GM23338 (cell line): ENCODE measurements around the gene NBDY. TPM values are rescaled to one million over a fixed set of nuclear protein-coding genes. Genes with fewer than 3 reads are reported as not detected.

ENCODE experiments used
- ATAC-seq: fragments of 200-7000 bp; cut with Tn5 transposase; 3 replicates; pipeline ENCODE4 v1.9.1; 2020
- DNase-seq: peaks from one replicate; pipeline ENCODE4 v3.0.0-alpha.2; 2015; ENCODE audit warnings: low spot score
- H2AFZ ChIP-seq: fragments of 200-600 bp; sonication (generic); 2 replicates; pipeline ENCODE4 v1.8.0; 2016; ENCODE audit warnings: antibody characterized with exemption, mild to moderate bottlenecking, moderate library complexity
- H3F3A ChIP-seq: fragments of 200-600 bp; sonication (generic); replicated peaks from 2 replicates; pipeline ENCODE4 v1.8.0; 2017; ENCODE audit warnings: antibody characterized with exemption, mixed run types, low read depth
- H3K27ac ChIP-seq: fragments of 200-600 bp; sonication (generic); 2 replicates; pipeline ENCODE4 v1.6.1; 2016; ENCODE audit warnings: low read depth
- H3K27me3 ChIP-seq: fragments of 200-600 bp; sonication (generic); 2 replicates; pipeline ENCODE4 v1.8.0; 2016; ENCODE audit warnings: mild to moderate bottlenecking, mixed run types, moderate library complexity; ENCODE audit not compliant: insufficient read depth
- H3K36me3 ChIP-seq: fragments of 200-600 bp; sonication (generic); 2 replicates; pipeline ENCODE4 v1.8.0; 2016; ENCODE audit warnings: mild to moderate bottlenecking; ENCODE audit not compliant: insufficient read depth
- H3K4me1 ChIP-seq: fragments of 200-600 bp; sonication (generic); 2 replicates; pipeline ENCODE4 v1.8.0; 2016; ENCODE audit warnings: mild to moderate bottlenecking, moderate library complexity; ENCODE audit not compliant: insufficient read depth
- H3K4me2 ChIP-seq: fragments of 200-600 bp; sonication (generic); 2 replicates; pipeline ENCODE4 v1.7.1; 2017; ENCODE audit warnings: mixed run types
- H3K4me3 ChIP-seq: fragments of 200-600 bp; sonication (generic); 2 replicates; pipeline ENCODE4 v1.6.1; 2016; ENCODE audit warnings: mixed run types
- H3K79me2 ChIP-seq: fragments of 200-600 bp; sonication (generic); replicated peaks from 2 replicates; pipeline ENCODE4 v1.8.0; 2017; ENCODE audit warnings: mild to moderate bottlenecking; ENCODE audit not compliant: insufficient read depth
- H3K9me2 ChIP-seq: fragments of 200-600 bp; sonication (generic); 2 replicates; pipeline ENCODE4 v1.8.0; 2017; ENCODE audit not compliant: insufficient read depth
- H4K20me1 ChIP-seq: fragments of 200-600 bp; sonication (generic); replicated peaks from 2 replicates; pipeline ENCODE4 v1.8.0; 2017; ENCODE audit warnings: mild to moderate bottlenecking; ENCODE audit not compliant: insufficient read depth
- H3K27ac Mint-ChIP-seq: 2 replicates; pipeline ENCODE4 v1.8.0; 2020; ENCODE audit warnings: inconsistent platforms, mild to moderate bottlenecking, moderate library complexity, mixed read lengths
- H3K27me3 Mint-ChIP-seq: 3 replicates; pipeline ENCODE4 v1.8.0; 2022; ENCODE audit warnings: low read depth, mild to moderate bottlenecking, moderate library complexity, mixed read lengths, inconsistent platforms; ENCODE audit not compliant: insufficient read depth, poor library complexity
- H3K36me3 Mint-ChIP-seq: 3 replicates; pipeline ENCODE4 v1.8.0; 2021; ENCODE audit warnings: low read depth, mild to moderate bottlenecking, inconsistent platforms, moderate library complexity, mixed read lengths
- H3K4me1 Mint-ChIP-seq: 3 replicates; pipeline ENCODE4 v1.8.0; 2020; ENCODE audit warnings: mild to moderate bottlenecking, inconsistent platforms, mixed read lengths
- H3K4me3 Mint-ChIP-seq: 3 replicates; pipeline ENCODE4 v1.8.0; 2021; ENCODE audit warnings: moderate library complexity, mild to moderate bottlenecking, inconsistent platforms, mixed read lengths
- H3K9me3 Mint-ChIP-seq: 3 replicates; pipeline ENCODE4 v1.8.0; 2020; ENCODE audit warnings: moderate library complexity, mild to moderate bottlenecking, inconsistent platforms, mixed read lengths
- CREB1 ChIP-seq: fragments of 250-450 bp; sonication (Bioruptor Pico); IDR thresholded peaks from 2 replicates; pipeline ENCODE4 v1.5.0; 2020; ENCODE audit warnings: low read depth, mild to moderate bottlenecking, moderate library complexity
- EZH2 ChIP-seq: fragments of 200-600 bp; sonication (generic); IDR thresholded peaks from one replicate; pipeline ENCODE4 v1.8.0; 2017; ENCODE audit warnings: antibody characterized with exemption, mild to moderate bottlenecking, low read depth; ENCODE audit not compliant: unreplicated experiment
- EZH2phosphoT487 ChIP-seq: fragments of 200-600 bp; sonication (generic); IDR thresholded peaks from one replicate; pipeline ENCODE4 v1.8.1; 2018; ENCODE audit warnings: antibody characterized with exemption; ENCODE audit not compliant: unreplicated experiment
- JUNB ChIP-seq: IDR thresholded peaks from one replicate; pipeline ENCODE4 v1.6.1; 2016; ENCODE audit warnings: antibody characterized with exemption; ENCODE audit not compliant: unreplicated experiment
- NANOG ChIP-seq: IDR thresholded peaks from 2 replicates; pipeline ENCODE4 v1.6.1; 2016; ENCODE audit warnings: antibody characterized with exemption, borderline replicate concordance
- STAT1 ChIP-seq: IDR thresholded peaks from one replicate; pipeline ENCODE4 v1.6.1; 2016; ENCODE audit warnings: antibody characterized with exemption; ENCODE audit not compliant: unreplicated experiment
- ZNF114 ChIP-seq: fragments of 250-450 bp; sonication (Bioruptor Pico); IDR thresholded peaks from 2 replicates; pipeline ENCODE4 v1.5.0; 2020; ENCODE audit warnings: mild to moderate bottlenecking, moderate library complexity
- ZNF331 ChIP-seq: fragments of 250-450 bp; sonication (Bioruptor Pico); IDR thresholded peaks from 2 replicates; pipeline ENCODE4 v1.5.0; 2020; ENCODE audit warnings: low read depth, mild to moderate bottlenecking, moderate library complexity
- polyA plus RNA-seq: library from polyadenylated mRNA; unstranded; fragments of >200 nt; fragmentation: Nextera tagmentation; extraction: Ambion mirVana; gene quantifications from 2 replicates; pipeline ENCODE4 v1.2.1, GENCODE V29; 2016
- total RNA-seq: library from RNA; depleted of rRNA; stranded (reverse); fragments of >200 nt; shearing (Covaris generic); gene quantifications from 2 replicates; pipeline ENCODE4 v1.2.3, GENCODE V29; 2014
- TF ChIP-seq, protein P1 (sequence below): IDR thresholded peaks from 2 replicates; pipeline ENCODE4 v1.6.1; 2016; ENCODE audit warnings: antibody characterized with exemption
- TF ChIP-seq, protein P2 (sequence below), 2 experiments: fragments of 200-600 bp in 1 of 2; sonication (generic) in 1 of 2; conservative IDR thresholded peaks; 2 replicates each; pipeline versions ENCODE4 v1.5.1 to v1.6.1; 2016 to 2017; ENCODE audit warnings: antibody characterized with exemption in 2 of 2, low read depth in 2 of 2, mild to moderate bottlenecking in 2 of 2, moderate library complexity in 1 of 2
- TF ChIP-seq, protein P3 (sequence below): fragments of 250-450 bp; sonication (Bioruptor Pico); IDR thresholded peaks from 2 replicates; pipeline ENCODE4 v1.5.0; 2020; ENCODE audit warnings: mild to moderate bottlenecking, moderate library complexity
- TF ChIP-seq, protein P4 (sequence below): IDR thresholded peaks from one replicate; pipeline ENCODE4 v1.6.1; 2018; ENCODE audit warnings: antibody characterized with exemption; ENCODE audit not compliant: unreplicated experiment

The NBDY gene
- total and polyA plus RNA-seq, 2 experiments from 2014 or later: 9.6 to 206 TPM

DNA sequence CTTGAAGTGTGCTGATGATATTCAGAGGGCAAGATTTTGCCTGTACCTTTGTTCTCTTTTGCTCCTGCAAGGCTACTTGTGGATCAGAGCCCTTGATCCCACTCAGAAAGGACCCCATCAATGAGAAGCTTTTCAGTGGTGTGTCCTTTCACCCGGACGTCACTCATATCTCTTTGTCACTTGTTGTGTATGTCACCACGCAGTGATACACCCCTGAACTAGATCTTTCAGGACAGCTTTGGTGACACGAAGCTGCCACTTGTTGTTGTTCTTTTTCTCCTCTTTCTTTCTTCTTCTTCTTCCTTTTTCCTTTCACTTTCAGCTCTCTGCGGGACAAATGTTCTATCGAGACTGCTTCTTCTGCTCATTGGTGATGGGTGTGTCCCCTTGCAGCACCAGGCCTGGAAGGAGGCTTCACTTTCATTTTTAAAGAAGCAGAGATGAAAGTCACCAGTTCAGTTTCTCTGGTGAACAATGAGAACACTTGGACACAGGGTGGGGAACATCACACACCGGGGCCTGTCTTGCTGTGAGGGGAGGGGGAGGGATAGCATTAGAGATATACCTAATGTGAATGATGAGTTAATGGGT, 83.6 kb downstream of the NBDY start:
- Histone ChIP-seq H3K4me1 (no peaks in the 10 kb centered on the region), H3K36me3 (no peaks in the 10 kb centered on the region), H3K79me2 (peaks cover 24% of the 10 kb centered on the region), H4K20me1 (no peaks in the 10 kb centered on the region), H3F3A (no peaks in the 10 kb centered on the region), H3K27me3 (no peaks in the 10 kb centered on the region), H3K27ac (no peak overlapping the region), H3K4me3 (no peak overlapping the region), H2AFZ (no peak overlapping the region), H3K9me2 (no peaks in the 10 kb centered on the region), H3K4me2 (no peak overlapping the region)
- Mint-ChIP-seq H3K36me3 (peaks cover 13% of the 10 kb centered on the region), H3K4me3 (no peak overlapping the region), H3K27me3 (peaks cover 2% of the 10 kb centered on the region), H3K4me1 (peaks cover 18% of the 10 kb centered on the region; the same call in 2 of the 3 replicates), H3K27ac (no peak overlapping the region), H3K9me3 (no peaks in the 10 kb centered on the region; the same call in 2 of the 3 replicates)
- no peak for DNase-seq
- no peak for ATAC-seq
- TF ChIP-seq JUNB (no peak), CREB1 (no peak), STAT1 (no peak), ZNF331 (CRISPR knock-in tag) (no peak), NANOG (no peak), EZH2phosphoT487 (no peak), EZH2 (no peak), ZNF114 (CRISPR knock-in tag) (no peak)
- TF ChIP-seq, protein P1, sequence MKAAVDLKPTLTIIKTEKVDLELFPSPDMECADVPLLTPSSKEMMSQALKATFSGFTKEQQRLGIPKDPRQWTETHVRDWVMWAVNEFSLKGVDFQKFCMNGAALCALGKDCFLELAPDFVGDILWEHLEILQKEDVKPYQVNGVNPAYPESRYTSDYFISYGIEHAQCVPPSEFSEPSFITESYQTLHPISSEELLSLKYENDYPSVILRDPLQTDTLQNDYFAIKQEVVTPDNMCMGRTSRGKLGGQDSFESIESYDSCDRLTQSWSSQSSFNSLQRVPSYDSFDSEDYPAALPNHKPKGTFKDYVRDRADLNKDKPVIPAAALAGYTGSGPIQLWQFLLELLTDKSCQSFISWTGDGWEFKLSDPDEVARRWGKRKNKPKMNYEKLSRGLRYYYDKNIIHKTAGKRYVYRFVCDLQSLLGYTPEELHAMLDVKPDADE: no peak
- TF ChIP-seq, protein P2, sequence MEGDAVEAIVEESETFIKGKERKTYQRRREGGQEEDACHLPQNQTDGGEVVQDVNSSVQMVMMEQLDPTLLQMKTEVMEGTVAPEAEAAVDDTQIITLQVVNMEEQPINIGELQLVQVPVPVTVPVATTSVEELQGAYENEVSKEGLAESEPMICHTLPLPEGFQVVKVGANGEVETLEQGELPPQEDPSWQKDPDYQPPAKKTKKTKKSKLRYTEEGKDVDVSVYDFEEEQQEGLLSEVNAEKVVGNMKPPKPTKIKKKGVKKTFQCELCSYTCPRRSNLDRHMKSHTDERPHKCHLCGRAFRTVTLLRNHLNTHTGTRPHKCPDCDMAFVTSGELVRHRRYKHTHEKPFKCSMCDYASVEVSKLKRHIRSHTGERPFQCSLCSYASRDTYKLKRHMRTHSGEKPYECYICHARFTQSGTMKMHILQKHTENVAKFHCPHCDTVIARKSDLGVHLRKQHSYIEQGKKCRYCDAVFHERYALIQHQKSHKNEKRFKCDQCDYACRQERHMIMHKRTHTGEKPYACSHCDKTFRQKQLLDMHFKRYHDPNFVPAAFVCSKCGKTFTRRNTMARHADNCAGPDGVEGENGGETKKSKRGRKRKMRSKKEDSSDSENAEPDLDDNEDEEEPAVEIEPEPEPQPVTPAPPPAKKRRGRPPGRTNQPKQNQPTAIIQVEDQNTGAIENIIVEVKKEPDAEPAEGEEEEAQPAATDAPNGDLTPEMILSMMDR (conservative IDR thresholded peaks at IDR 0.05; ENCODE audit: low read depth in 2 of 2): no peak
- TF ChIP-seq, protein P3, sequence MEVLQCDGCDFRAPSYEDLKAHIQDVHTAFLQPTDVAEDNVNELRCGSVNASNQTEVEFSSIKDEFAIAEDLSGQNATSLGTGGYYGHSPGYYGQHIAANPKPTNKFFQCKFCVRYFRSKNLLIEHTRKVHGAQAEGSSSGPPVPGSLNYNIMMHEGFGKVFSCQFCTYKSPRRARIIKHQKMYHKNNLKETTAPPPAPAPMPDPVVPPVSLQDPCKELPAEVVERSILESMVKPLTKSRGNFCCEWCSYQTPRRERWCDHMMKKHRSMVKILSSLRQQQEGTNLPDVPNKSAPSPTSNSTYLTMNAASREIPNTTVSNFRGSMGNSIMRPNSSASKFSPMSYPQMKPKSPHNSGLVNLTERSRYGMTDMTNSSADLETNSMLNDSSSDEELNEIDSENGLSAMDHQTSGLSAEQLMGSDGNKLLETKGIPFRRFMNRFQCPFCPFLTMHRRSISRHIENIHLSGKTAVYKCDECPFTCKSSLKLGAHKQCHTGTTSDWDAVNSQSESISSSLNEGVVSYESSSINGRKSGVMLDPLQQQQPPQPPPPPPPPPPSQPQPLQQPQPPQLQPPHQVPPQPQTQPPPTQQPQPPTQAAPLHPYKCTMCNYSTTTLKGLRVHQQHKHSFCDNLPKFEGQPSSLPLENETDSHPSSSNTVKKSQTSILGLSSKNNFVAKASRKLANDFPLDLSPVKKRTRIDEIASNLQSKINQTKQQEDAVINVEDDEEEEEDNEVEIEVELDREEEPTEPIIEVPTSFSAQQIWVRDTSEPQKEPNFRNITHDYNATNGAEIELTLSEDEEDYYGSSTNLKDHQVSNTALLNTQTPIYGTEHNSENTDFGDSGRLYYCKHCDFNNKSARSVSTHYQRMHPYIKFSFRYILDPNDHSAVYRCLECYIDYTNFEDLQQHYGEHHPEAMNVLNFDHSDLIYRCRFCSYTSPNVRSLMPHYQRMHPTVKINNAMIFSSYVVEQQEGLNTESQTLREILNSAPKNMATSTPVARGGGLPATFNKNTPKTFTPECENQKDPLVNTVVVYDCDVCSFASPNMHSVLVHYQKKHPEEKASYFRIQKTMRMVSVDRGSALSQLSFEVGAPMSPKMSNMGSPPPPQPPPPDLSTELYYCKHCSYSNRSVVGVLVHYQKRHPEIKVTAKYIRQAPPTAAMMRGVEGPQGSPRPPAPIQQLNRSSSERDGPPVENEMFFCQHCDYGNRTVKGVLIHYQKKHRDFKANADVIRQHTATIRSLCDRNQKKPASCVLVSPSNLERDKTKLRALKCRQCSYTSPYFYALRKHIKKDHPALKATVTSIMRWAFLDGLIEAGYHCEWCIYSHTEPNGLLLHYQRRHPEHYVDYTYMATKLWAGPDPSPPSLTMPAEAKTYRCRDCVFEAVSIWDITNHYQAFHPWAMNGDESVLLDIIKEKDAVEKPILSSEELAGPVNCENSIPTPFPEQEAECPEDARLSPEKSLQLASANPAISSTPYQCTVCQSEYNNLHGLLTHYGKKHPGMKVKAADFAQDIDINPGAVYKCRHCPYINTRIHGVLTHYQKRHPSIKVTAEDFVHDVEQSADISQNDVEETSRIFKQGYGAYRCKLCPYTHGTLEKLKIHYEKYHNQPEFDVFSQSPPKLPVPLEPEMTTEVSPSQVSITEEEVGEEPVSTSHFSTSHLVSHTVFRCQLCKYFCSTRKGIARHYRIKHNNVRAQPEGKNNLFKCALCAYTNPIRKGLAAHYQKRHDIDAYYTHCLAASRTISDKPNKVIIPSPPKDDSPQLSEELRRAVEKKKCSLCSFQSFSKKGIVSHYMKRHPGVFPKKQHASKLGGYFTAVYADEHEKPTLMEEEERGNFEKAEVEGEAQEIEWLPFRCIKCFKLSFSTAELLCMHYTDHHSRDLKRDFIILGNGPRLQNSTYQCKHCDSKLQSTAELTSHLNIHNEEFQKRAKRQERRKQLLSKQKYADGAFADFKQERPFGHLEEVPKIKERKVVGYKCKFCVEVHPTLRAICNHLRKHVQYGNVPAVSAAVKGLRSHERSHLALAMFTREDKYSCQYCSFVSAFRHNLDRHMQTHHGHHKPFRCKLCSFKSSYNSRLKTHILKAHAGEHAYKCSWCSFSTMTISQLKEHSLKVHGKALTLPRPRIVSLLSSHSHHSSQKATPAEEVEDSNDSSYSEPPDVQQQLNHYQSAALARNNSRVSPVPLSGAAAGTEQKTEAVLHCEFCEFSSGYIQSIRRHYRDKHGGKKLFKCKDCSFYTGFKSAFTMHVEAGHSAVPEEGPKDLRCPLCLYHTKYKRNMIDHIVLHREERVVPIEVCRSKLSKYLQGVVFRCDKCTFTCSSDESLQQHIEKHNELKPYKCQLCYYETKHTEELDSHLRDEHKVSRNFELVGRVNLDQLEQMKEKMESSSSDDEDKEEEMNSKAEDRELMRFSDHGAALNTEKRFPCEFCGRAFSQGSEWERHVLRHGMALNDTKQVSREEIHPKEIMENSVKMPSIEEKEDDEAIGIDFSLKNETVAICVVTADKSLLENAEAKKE (CRISPR knock-in tag): no peak
- TF ChIP-seq, protein P4, sequence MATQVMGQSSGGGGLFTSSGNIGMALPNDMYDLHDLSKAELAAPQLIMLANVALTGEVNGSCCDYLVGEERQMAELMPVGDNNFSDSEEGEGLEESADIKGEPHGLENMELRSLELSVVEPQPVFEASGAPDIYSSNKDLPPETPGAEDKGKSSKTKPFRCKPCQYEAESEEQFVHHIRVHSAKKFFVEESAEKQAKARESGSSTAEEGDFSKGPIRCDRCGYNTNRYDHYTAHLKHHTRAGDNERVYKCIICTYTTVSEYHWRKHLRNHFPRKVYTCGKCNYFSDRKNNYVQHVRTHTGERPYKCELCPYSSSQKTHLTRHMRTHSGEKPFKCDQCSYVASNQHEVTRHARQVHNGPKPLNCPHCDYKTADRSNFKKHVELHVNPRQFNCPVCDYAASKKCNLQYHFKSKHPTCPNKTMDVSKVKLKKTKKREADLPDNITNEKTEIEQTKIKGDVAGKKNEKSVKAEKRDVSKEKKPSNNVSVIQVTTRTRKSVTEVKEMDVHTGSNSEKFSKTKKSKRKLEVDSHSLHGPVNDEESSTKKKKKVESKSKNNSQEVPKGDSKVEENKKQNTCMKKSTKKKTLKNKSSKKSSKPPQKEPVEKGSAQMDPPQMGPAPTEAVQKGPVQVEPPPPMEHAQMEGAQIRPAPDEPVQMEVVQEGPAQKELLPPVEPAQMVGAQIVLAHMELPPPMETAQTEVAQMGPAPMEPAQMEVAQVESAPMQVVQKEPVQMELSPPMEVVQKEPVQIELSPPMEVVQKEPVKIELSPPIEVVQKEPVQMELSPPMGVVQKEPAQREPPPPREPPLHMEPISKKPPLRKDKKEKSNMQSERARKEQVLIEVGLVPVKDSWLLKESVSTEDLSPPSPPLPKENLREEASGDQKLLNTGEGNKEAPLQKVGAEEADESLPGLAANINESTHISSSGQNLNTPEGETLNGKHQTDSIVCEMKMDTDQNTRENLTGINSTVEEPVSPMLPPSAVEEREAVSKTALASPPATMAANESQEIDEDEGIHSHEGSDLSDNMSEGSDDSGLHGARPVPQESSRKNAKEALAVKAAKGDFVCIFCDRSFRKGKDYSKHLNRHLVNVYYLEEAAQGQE: no peak
